IMR-90 (cell line): ENCODE results near the gene TENM4. TPM values are rescaled to one million over a fixed set of nuclear protein-coding genes. Genes with fewer than 3 reads are reported as not detected.

ENCODE experiments used
- ATAC-seq: fragments of 200-7000 bp; cut with Tn5 transposase; 2 replicates; pipeline ENCODE4 v1.9.1; 2020; ENCODE audit warnings: low read depth, mild to moderate bottlenecking, moderate library complexity
- BruUV-seq: library from RNA; stranded (reverse); fragments of 400-500 nt; replicated peaks from 2 replicates; lab custom pipeline; 2021; lab: Mats Ljungman, UMichigan
- CTCF ChIA-PET: fragments of 300-600 bp; formaldehyde crosslinking; extraction: SDS; loops from one replicate; lab custom pipeline; 2021; ENCODE audit warnings: antibody characterized with exemption; lab: Yijun Ruan, JAX
- POLR2A ChIA-PET: fragments of 300-600 bp; sonication (Branson Sonifier 250); formaldehyde crosslinking; loops from one replicate; lab custom pipeline; 2022; ENCODE audit warnings: antibody characterized with exemption; ENCODE audit not compliant: unreplicated experiment; lab: Charles Lee
- DNase-seq: peaks from one replicate; pipeline ENCODE4 v3.0.0; 2013
- H2AFZ ChIP-seq: replicated peaks from 2 replicates; pipeline ENCODE3; 2013; ENCODE audit warnings: low read length, mild to moderate bottlenecking; ENCODE audit not compliant: poor library complexity
- H2AK5ac ChIP-seq: 2 replicates; pipeline ENCODE4 v1.6.1; 2013; ENCODE audit warnings: low read depth, low read length, inconsistent platforms
- H2AK9ac ChIP-seq: replicated peaks from 2 replicates; pipeline ENCODE3; 2013; ENCODE audit warnings: mild to moderate bottlenecking, low read depth, low read length, moderate library complexity; ENCODE audit not compliant: poor library complexity
- H2BK120ac ChIP-seq: 2 replicates; pipeline ENCODE4 v1.6.1; 2013; ENCODE audit warnings: low read depth, low read length, inconsistent platforms
- H2BK15ac ChIP-seq: 3 replicates; pipeline ENCODE4 v1.6.1; 2013; ENCODE audit warnings: low read depth, low read length, inconsistent platforms
- H2BK20ac ChIP-seq: 2 replicates; pipeline ENCODE4 v1.6.1; 2013; ENCODE audit warnings: low read depth, mild to moderate bottlenecking, inconsistent platforms, low read length, moderate library complexity
- H2BK5ac ChIP-seq: 2 replicates; pipeline ENCODE4 v1.6.1; 2013; ENCODE audit warnings: mild to moderate bottlenecking, low read depth, low read length, inconsistent platforms; ENCODE audit not compliant: poor library complexity, severe bottlenecking
- H3K14ac ChIP-seq: replicated peaks from 2 replicates; pipeline ENCODE4 v1.6.1; 2013; ENCODE audit warnings: low read depth, low read length, inconsistent platforms
- H3K18ac ChIP-seq: 2 replicates; pipeline ENCODE4 v1.6.1; 2013; ENCODE audit warnings: low read depth, low read length, control low read depth
- H3K23ac ChIP-seq: 2 replicates; pipeline ENCODE4 v1.6.1; 2013; ENCODE audit warnings: low read depth, low read length, inconsistent platforms
- H3K27ac ChIP-seq: 2 replicates; pipeline ENCODE4 v1.5.1; 2013; ENCODE audit warnings: mild to moderate bottlenecking, control low read depth, low read length; ENCODE audit not compliant: insufficient read depth
- H3K27me3 ChIP-seq: 2 replicates; pipeline ENCODE4 v1.6.1; 2013; ENCODE audit warnings: low read length; ENCODE audit not compliant: control insufficient read depth, insufficient read depth
- H3K36me3 ChIP-seq: 2 replicates; pipeline ENCODE4 v1.6.1; 2013; ENCODE audit warnings: low read length, mixed read lengths; ENCODE audit not compliant: control insufficient read depth, insufficient read depth
- H3K4ac ChIP-seq: 2 replicates; pipeline ENCODE4 v1.6.1; 2013; ENCODE audit warnings: low read depth, low read length, inconsistent platforms
- H3K4me1 ChIP-seq: 2 replicates; pipeline ENCODE4 v1.6.1; 2013; ENCODE audit warnings: low read length, mixed read lengths; ENCODE audit not compliant: control insufficient read depth, insufficient read depth
- H3K4me2 ChIP-seq: 2 replicates; pipeline ENCODE4 v1.6.1; 2013; ENCODE audit warnings: low read depth, mild to moderate bottlenecking, control low read depth, low read length, moderate library complexity
- H3K4me3 ChIP-seq: 2 replicates; pipeline ENCODE4 v1.5.1; 2013; ENCODE audit warnings: low read depth, mild to moderate bottlenecking, control low read depth, low read length, moderate library complexity; ENCODE audit not compliant: insufficient read depth
- H3K56ac ChIP-seq: 2 replicates; pipeline ENCODE4 v1.6.1; 2013; ENCODE audit warnings: low read length, inconsistent platforms; ENCODE audit not compliant: insufficient read depth; ENCODE audit errors: extremely low read depth
- H3K79me1 ChIP-seq, 2 experiments: 2 replicates each; pipeline ENCODE4 v1.6.1; 2013; ENCODE audit warnings: low read length in 2 of 2, inconsistent platforms in 1 of 2, low read depth in 1 of 2
- H3K9ac ChIP-seq: 2 replicates; pipeline ENCODE4 v1.6.1; 2013; ENCODE audit warnings: low read depth, low read length, control low read depth
- H3K9me1 ChIP-seq: 2 replicates; pipeline ENCODE4 v1.6.1; 2013; ENCODE audit warnings: low read length, inconsistent platforms; ENCODE audit not compliant: insufficient read depth
- H3K9me3 ChIP-seq: 2 replicates; pipeline ENCODE4 v1.6.1; 2013; ENCODE audit warnings: low read length; ENCODE audit not compliant: control insufficient read depth, insufficient read depth
- H4K20me1 ChIP-seq: 2 replicates; pipeline ENCODE4 v1.6.1; 2013; ENCODE audit warnings: low read length, inconsistent platforms; ENCODE audit not compliant: insufficient read depth
- H4K5ac ChIP-seq: 2 replicates; pipeline ENCODE4 v1.6.1; 2013; ENCODE audit warnings: mild to moderate bottlenecking, low read depth, low read length, control low read depth
- H4K8ac ChIP-seq, 2 experiments: 2 replicates each; pipeline ENCODE4 v1.6.1; 2013; ENCODE audit warnings: low read depth in 2 of 2, low read length in 2 of 2, control low read depth in 1 of 2, inconsistent platforms in 1 of 2
- H4K91ac ChIP-seq: 2 replicates; pipeline ENCODE4 v1.6.1; 2013; ENCODE audit warnings: low read depth, low read length, inconsistent platforms; ENCODE audit not compliant: insufficient read depth
- BHLHE40 ChIP-seq: fragments of 150-350 bp; IDR thresholded peaks from 2 replicates; pipeline ENCODE4 v1.6.1; 2016; ENCODE audit warnings: mild to moderate bottlenecking, low read depth, low read length
- CEBPB ChIP-seq: IDR thresholded peaks from 2 replicates; pipeline ENCODE4 v1.6.1; 2012; ENCODE audit warnings: low read depth, low read length, improper control_type of control experiment
- CHD1 ChIP-seq: IDR thresholded peaks from 2 replicates; pipeline ENCODE4 v1.6.1; 2012; ENCODE audit warnings: low read depth, low read length, improper control_type of control experiment
- CTCF ChIP-seq: conservative IDR thresholded peaks from 2 replicates; pipeline ENCODE4 v1.5.1; 2012; ENCODE audit warnings: mild to moderate bottlenecking, low read depth, low read length, improper control_type of control experiment
- ELK1 ChIP-seq: fragments of 150-350 bp; IDR thresholded peaks from 2 replicates; pipeline ENCODE4 v1.6.1; 2016; ENCODE audit warnings: low read depth, mild to moderate bottlenecking, low read length, moderate library complexity, borderline replicate concordance
- FOS ChIP-seq: fragments of 150-350 bp; IDR thresholded peaks from 2 replicates; pipeline ENCODE4 v1.6.1; 2016; ENCODE audit warnings: low read depth, low read length
- MAFK ChIP-seq: IDR thresholded peaks from 2 replicates; pipeline ENCODE4 v1.6.1; 2012; ENCODE audit warnings: low read depth, low read length, improper control_type of control experiment
- MAZ ChIP-seq: IDR thresholded peaks from 2 replicates; pipeline ENCODE4 v1.6.1; 2012; ENCODE audit warnings: low read depth, mild to moderate bottlenecking, low read length, improper control_type of control experiment, moderate library complexity, borderline replicate concordance
- MXI1 ChIP-seq: IDR thresholded peaks from 2 replicates; pipeline ENCODE4 v1.6.1; 2012; ENCODE audit warnings: low read depth, mild to moderate bottlenecking, low read length, moderate library complexity, borderline replicate concordance
- NFE2L2 ChIP-seq: fragments of 150-350 bp; IDR thresholded peaks from 2 replicates; pipeline ENCODE4 v1.6.1; 2016; ENCODE audit warnings: low read depth, mild to moderate bottlenecking, low read length
- POLR2A ChIP-seq: IDR thresholded peaks from 2 replicates; pipeline ENCODE4 v1.6.1; 2012; ENCODE audit warnings: mild to moderate bottlenecking, low read depth, low read length
- RAD21 ChIP-seq: IDR thresholded peaks from 2 replicates; pipeline ENCODE4 v1.6.1; 2012; ENCODE audit warnings: low read length, improper control_type of control experiment
- RCOR1 ChIP-seq: IDR thresholded peaks from 2 replicates; pipeline ENCODE4 v1.6.1; 2012; ENCODE audit warnings: mild to moderate bottlenecking, low read length, improper control_type of control experiment; ENCODE audit not compliant: insufficient replicate concordance
- RFX5 ChIP-seq: IDR thresholded peaks from 2 replicates; pipeline ENCODE4 v1.8.0; 2012; ENCODE audit warnings: low read depth, mild to moderate bottlenecking, low read length, moderate library complexity
- SMC3 ChIP-seq: fragments of 150-350 bp; IDR thresholded peaks from 2 replicates; pipeline ENCODE4 v1.6.1; 2016; ENCODE audit warnings: low read depth, mild to moderate bottlenecking, antibody characterized with exemption, low read length, moderate library complexity
- WGBS, 2 experiments: methylation state at CpG; one replicate each; pipeline versions ENCODE4 v1.1.5 to v1.1.7; 2013; ENCODE audit warnings: missing lambda C conversion rate in 2 of 2; ENCODE audit not compliant: insufficient read length in 1 of 2; ENCODE audit errors: extremely low coverage in 2 of 2; 5-methylcytosine and 5-hydroxymethylcytosine counted together
- dilution Hi-C: fragments of 300-500 bp; cut with HindIII; formaldehyde crosslinking; loops from one replicate; pipeline ENCODE4 v1.14.3; 2018; ENCODE audit warnings: low sequenced_read_pairs; ENCODE audit not compliant: unreplicated experiment
- in situ Hi-C: fragments of 300-500 bp; cut with MboI; formaldehyde crosslinking; loops from 3 replicates; pipeline ENCODE4 v1.14.3; 2019; ENCODE audit warnings: low sequenced_read_pairs, inconsistent platforms, mixed read lengths
- intact Hi-C: fragments of 100-400 bp; cut with micrococcal nuclease; formaldehyde crosslinking; loops from 2 replicates; pipeline ENCODE4 v1.10.0; 2022
- polyA plus RNA-seq, 3 experiments: library from polyadenylated mRNA; depleted of rRNA; stranded (reverse); fragments of >200 nt; gene quantifications; 2 replicates each; pipeline ENCODE4 v1.2.3, GENCODE V29; 2012; ENCODE audit warnings: low replicate concordance in 1 of 3
- total RNA-seq: library from RNA; depleted of rRNA; stranded (reverse); fragments of >200 nt; gene quantifications from 2 replicates; pipeline ENCODE4 v1.2.3, GENCODE V29; 2012

The TENM4 gene
- total and polyA plus RNA-seq, 2 of the 4 experiments (the other 2 are of a cell fraction), result 7.4 to 9.0 TPM

DNA sequence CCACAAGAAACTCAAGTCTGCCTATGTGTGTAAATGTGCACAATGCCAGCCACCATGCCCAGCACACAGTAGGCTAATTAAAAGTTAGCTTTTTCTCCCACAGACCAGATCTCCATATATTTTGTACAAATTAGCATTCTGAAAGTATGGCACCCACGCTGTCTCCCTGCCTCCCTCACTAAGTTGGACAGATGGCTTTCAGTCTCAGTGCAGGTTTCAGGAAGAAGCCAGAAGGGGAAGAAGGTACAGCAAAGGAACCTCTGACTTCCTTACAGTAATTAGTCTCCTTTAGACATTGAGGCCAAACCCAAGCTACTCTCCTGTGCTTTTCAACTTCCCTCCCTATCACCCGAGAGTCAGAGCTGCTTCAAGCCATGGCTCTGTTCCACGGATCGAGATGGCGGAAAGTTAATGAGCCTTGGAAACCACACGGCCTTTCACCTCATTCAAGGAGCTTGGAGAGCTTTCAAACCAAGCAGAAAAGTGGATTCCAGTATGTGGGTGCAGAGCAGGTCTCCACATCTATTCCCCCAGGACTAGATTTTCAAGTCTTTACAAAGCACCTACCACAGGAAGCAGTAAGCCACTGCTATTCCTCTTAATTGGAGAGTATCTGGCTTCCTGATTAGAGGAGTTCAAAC lies 645.1 kb downstream of the TENM4 start:
- H4K5ac ChIP-seq, result peak overlapping the region; percentile 90
- peak overlapping the region; percentile 75 for H3K23ac ChIP-seq
- H3K18ac ChIP-seq, result peak overlapping the region; percentile 85
- H3K4ac ChIP-seq, result peak overlapping the region; percentile 91
- no peaks in the 10 kb centered on the region for H4K20me1 ChIP-seq
- peak overlapping the region; percentile 95 for H2BK5ac ChIP-seq
- peak overlapping the region; percentile 82 for H4K91ac ChIP-seq
- H3K14ac ChIP-seq, result peak overlapping the region; percentile 90
- H3K4me1 ChIP-seq, result peaks cover 46% of the 10 kb centered on the region
- H3K4me3 ChIP-seq, result no peak overlapping the region
- no peaks in the 10 kb centered on the region for H3K27me3 ChIP-seq
- H3K36me3 ChIP-seq, result peaks cover 6% of the 10 kb centered on the region; the same call in 1 of the 2 replicates
- BruUV-seq, result no TSS peak
- no peak for DNase-seq
- peak overlapping the region; percentile 32 for H2AK9ac ChIP-seq
- no peaks in the 10 kb centered on the region for H3K9me3 ChIP-seq
- no peak for ATAC-seq
- WGBS, 2 experiments, result 63% methylated on average over 5 of the region's 6 CpGs; no CpG with 5 or more reads in 1 of the 2 experiments
- peak overlapping the region; percentile 75 for H2BK15ac ChIP-seq
- peak overlapping the region; percentile 74 for H3K56ac ChIP-seq
- H2AFZ ChIP-seq, result peak overlapping the region; percentile 38
- H3K79me1 ChIP-seq, result peaks cover 0 to 5% of the 10 kb centered on the region in 2 experiments; a peak in 1 of 4 replicates
- ChIA-PET POLR2A (no interaction called here), CTCF (interaction anchor here (1.0 to 3.9 kb wide), 4 partner anchors 13 to 292 kb away, joined by 3 to 29 read pairs (median 4); no protein-coding TSS in a partner anchor)
- peak overlapping the region; percentile 96 for H2BK120ac ChIP-seq
- peak overlapping the region; percentile 92 for H4K8ac ChIP-seq
- no peak overlapping the region for H3K4me2 ChIP-seq
- H3K27ac ChIP-seq, result peak overlapping the region; percentile 98
- H2AK5ac ChIP-seq, result peak overlapping the region; percentile 96
- H3K9ac ChIP-seq, result peak overlapping the region; percentile 33; the same call in 1 of the 2 replicates
- H3K9me1 ChIP-seq, result peaks cover 34% of the 10 kb centered on the region
- intact Hi-C loops (loop anchor here (5.0 to 10.0 kb wide), 5 partner anchors 148 to 449 kb away; no protein-coding TSS in a partner anchor), dilution Hi-C loops (no loop called here), in situ Hi-C loops (loop anchor here (10.0 kb wide), 1 partner anchor 439 kb away; no protein-coding TSS in a partner anchor)
- peak overlapping the region; percentile 99 for H2BK20ac ChIP-seq
- no peak for TF ChIP-seq CEBPB
- no peak for TF ChIP-seq NFE2L2
- TF ChIP-seq CTCF, result no peak
- TF ChIP-seq SMC3, result no peak
- no peak for TF ChIP-seq POLR2A
- no peak for TF ChIP-seq RFX5
- TF ChIP-seq MAFK, result no peak
- TF ChIP-seq FOS, result no peak
- no peak for TF ChIP-seq ELK1
- TF ChIP-seq RAD21, result no peak
- TF ChIP-seq BHLHE40, result no peak
- no peak for TF ChIP-seq MXI1
- no peak for TF ChIP-seq MAZ
- TF ChIP-seq CHD1, result no peak
- TF ChIP-seq RCOR1, result no peak
